ENCODE measurements around the gene FKBP5. TPM values are rescaled to one million over a fixed set of nuclear protein-coding genes. Genes with fewer than 3 reads are reported as not detected.

The FKBP5 gene
- total RNA-seq, 1 experiment from 2014 or later: 33.9 TPM

GRCh38 chr6:35648203-35648602 is 40.5 kb downstream of the FKBP5 start:
- Histone ChIP-seq H2BK120ac (ENCODE audit: low read depth, low read length, poor library complexity, severe bottlenecking) (no peak overlapping the region), H2BK12ac (ENCODE audit: insufficient read length, low read depth, low read length) (no peak overlapping the region), H3K4me1 (ENCODE audit: insufficient read depth, low read length) (peaks cover 3% of the 10 kb centered on the region), H3K4ac (ENCODE audit: low read depth, low read length) (no peak overlapping the region), H3T11ph (ENCODE audit: low read length) (no peak overlapping the region), H4K8ac (replicated peaks; ENCODE audit: insufficient read length, low read depth, low read length) (no peak overlapping the region), H2BK20ac (ENCODE audit: low read depth, low read length, poor library complexity, severe bottlenecking) (no peak overlapping the region), H2BK15ac (ENCODE audit: low read depth, low read length) (no peak overlapping the region; the same call in 1 of the 2 replicates), H3K27ac (ENCODE audit: insufficient read length, low read depth, low read length) (no peak overlapping the region), H3K18ac (ENCODE audit: insufficient read length, low read depth, low read length) (no peak overlapping the region), H2AK5ac (ENCODE audit: insufficient read length, low read length) (no peak overlapping the region), H3K27me3 (ENCODE audit: insufficient read depth, low read length) (no peaks in the 10 kb centered on the region), H4K91ac (ENCODE audit: insufficient read length, low read depth, low read length) (no peak overlapping the region), H2AFZ (ENCODE audit: low read length) (no peak overlapping the region), H3K56ac (ENCODE audit: insufficient read length, low read depth, low read length) (no peak overlapping the region), H3K9me3 (ENCODE audit: control insufficient read depth, low read depth, low read length) (no peaks in the 10 kb centered on the region), H3K4me2 (ENCODE audit: insufficient read depth, insufficient read length, low read length) (no peak overlapping the region), H3K23ac (ENCODE audit: insufficient read length, low read depth, low read length) (no peak overlapping the region), H4K5ac (ENCODE audit: insufficient read length, low read depth, low read length) (no peak overlapping the region), H3K79me1 (ENCODE audit: insufficient read depth, low read depth, low read length, poor library complexity, severe bottlenecking) (no peaks in the 10 kb centered on the region), H4K20me1 (ENCODE audit: control insufficient read depth, insufficient read depth, insufficient read length) (no peaks in the 10 kb centered on the region), H3K23me2 (ENCODE audit: insufficient read length, low read depth, low read length, poor library complexity, severe bottlenecking) (no peaks in the 10 kb centered on the region), H2BK5ac (ENCODE audit: insufficient read length, low read length) (no peak overlapping the region), H3K9ac (ENCODE audit: extremely low read depth, insufficient read length, low read length) (no peak overlapping the region), H3K79me2 (ENCODE audit: insufficient read depth, low read length) (no peaks in the 10 kb centered on the region), H3K14ac (ENCODE audit: insufficient read depth, low read length) (no peak overlapping the region)
- H3K27me3 Mint-ChIP-seq (ENCODE audit: low read depth): no peaks in the 10 kb centered on the region
- WGBS (ENCODE audit: extremely low coverage, insufficient read length, low lambda C conversion rate): no CpG with 5 or more reads among the region's 2 CpGs
- no peak overlapping the region for H3K27ac Mint-ChIP-seq
- peaks cover 0 to 3% of the 10 kb centered on the region in 2 experiments; a peak in 1 of 5 replicates for H3K9me3 Mint-ChIP-seq
- DNase-seq: no peak
- H3K36me3 Mint-ChIP-seq (ENCODE audit: insufficient read depth in 1 of 3, low read depth in 3 of 3): peaks cover 0 to 7% (median 6%) of the 10 kb centered on the region in 3 experiments; a peak in 3 of 7 replicates
- no peak overlapping the region for H3K4me3 Mint-ChIP-seq
- H3K4me1 Mint-ChIP-seq: peaks cover 35 to 45% of the 10 kb centered on the region in 2 experiments
- no peak for TF ChIP-seq CTCF (conservative IDR thresholded peaks at IDR 0.05)
